DND-41 (cell line): ENCODE results near the gene PAN3.

ENCODE experiments used
- EZH2 ChIP-seq: IDR thresholded peaks from 3 replicates; pipeline ENCODE4 v1.6.1; 2012; ENCODE audit warnings: borderline replicate concordance, low read depth, mild to moderate bottlenecking, moderate library complexity, low read length, inconsistent platforms; ENCODE audit not compliant: severe bottlenecking
- TF ChIP-seq, protein P1 (sequence below): IDR thresholded peaks from 2 replicates; pipeline ENCODE4 v1.5.1; 2012; ENCODE audit warnings: borderline replicate concordance, low read length, moderate library complexity, mild to moderate bottlenecking; ENCODE audit not compliant: poor library complexity, severe bottlenecking; ENCODE audit errors: extremely low read depth

DNA sequence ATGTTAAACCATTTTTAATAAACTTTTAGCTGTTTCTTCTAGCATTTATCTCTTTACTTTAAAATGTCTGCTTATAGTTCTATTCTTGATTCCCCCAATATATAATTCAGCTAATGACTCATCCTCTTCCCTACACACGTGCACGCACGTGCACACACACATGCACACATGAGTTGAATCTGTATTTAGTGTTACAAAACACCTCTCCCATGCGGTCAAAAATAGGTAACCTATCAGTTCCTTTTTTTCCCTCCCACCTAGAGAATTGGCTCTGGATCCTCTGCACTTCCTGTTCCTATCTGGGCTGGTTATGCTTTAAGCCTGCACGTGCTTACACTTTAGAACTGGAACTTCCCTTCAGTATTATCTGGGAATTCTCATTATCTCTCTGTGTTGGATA, 144.1 kb downstream of the PAN3 start:
- TF ChIP-seq, protein P1, sequence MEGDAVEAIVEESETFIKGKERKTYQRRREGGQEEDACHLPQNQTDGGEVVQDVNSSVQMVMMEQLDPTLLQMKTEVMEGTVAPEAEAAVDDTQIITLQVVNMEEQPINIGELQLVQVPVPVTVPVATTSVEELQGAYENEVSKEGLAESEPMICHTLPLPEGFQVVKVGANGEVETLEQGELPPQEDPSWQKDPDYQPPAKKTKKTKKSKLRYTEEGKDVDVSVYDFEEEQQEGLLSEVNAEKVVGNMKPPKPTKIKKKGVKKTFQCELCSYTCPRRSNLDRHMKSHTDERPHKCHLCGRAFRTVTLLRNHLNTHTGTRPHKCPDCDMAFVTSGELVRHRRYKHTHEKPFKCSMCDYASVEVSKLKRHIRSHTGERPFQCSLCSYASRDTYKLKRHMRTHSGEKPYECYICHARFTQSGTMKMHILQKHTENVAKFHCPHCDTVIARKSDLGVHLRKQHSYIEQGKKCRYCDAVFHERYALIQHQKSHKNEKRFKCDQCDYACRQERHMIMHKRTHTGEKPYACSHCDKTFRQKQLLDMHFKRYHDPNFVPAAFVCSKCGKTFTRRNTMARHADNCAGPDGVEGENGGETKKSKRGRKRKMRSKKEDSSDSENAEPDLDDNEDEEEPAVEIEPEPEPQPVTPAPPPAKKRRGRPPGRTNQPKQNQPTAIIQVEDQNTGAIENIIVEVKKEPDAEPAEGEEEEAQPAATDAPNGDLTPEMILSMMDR: no peak
- no peak for TF ChIP-seq EZH2
